ENCODE data around the gene TSPAN9. TPM values are rescaled to one million over a fixed set of nuclear protein-coding genes. Genes with fewer than 3 reads are reported as not detected.

The TSPAN9 gene
- total RNA-seq, 1 experiment from 2014 or later, result 9.6 TPM

GRCh38 chr12:3158851-3159465 is 81.8 kb downstream of the TSPAN9 start:
- no peak for DNase-seq
- TF ChIP-seq CTCF (conservative IDR thresholded peaks at IDR 0.05), result no peak
- TF ChIP-seq EZH2 (IDR thresholded peaks at IDR 0.05; ENCODE audit: low read depth), result no peak
- intact Hi-C loops (cut with micrococcal nuclease; ENCODE audit: unreplicated experiment), result no loop called here
- no peak overlapping the region for H3K27ac ChIP-seq
- H3K79me2 ChIP-seq (ENCODE audit: low read depth), result no peaks in the 10 kb centered on the region
- H3K4me3 ChIP-seq, result no peak overlapping the region
- no peaks in the 10 kb centered on the region for H3K9me2 ChIP-seq (ENCODE audit: insufficient read depth)
- no peaks in the 10 kb centered on the region for H3K9me3 ChIP-seq (ENCODE audit: insufficient read depth, low read depth)
- H3K4me2 ChIP-seq, result no peak overlapping the region
- H3K36me3 ChIP-seq (ENCODE audit: low read depth), result no peaks in the 10 kb centered on the region
- no peaks in the 10 kb centered on the region for H3K27me3 ChIP-seq (ENCODE audit: insufficient read depth, low read depth)
- ChIA-PET CTCF (no interaction called here), POLR2A (ENCODE audit: unreplicated experiment) (no interaction called here)
- no peaks in the 10 kb centered on the region for H3K4me1 ChIP-seq (replicated peaks; ENCODE audit: insufficient read depth)
- no peaks in the 10 kb centered on the region for H4K20me1 ChIP-seq (ENCODE audit: insufficient read depth)
- no peaks in the 10 kb centered on the region for H3F3A ChIP-seq (ENCODE audit: insufficient read depth, low read depth)
- BruUV-seq (replicated peaks), result no TSS peak
- no peak overlapping the region for H2AFZ ChIP-seq

DNA sequence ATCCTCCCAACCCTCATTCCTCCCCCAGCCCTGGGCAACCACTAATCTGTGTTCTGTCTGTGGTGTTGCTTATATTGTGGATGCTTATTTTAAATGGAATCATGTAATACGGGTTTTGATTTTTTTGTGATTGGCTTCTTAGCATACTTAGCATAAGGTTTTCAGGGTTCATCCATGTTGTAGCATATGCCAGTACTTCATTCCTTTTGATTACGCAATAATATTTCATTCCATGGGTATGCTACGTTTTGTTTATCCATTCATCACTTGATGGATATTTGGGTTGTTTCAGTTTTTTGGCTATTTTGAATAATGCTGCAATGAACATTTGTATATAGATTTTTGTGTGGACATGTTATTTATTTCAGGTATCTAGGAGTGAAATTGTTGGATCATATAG is 82.9 kb downstream of the TSPAN9 start:
- H3K27ac ChIP-seq, result no peak overlapping the region
- H3K36me3 ChIP-seq (ENCODE audit: low read depth), result no peaks in the 10 kb centered on the region
- no peaks in the 10 kb centered on the region for H3K27me3 ChIP-seq (ENCODE audit: insufficient read depth, low read depth)
- H3K9me2 ChIP-seq (ENCODE audit: insufficient read depth), result no peaks in the 10 kb centered on the region
- CTCF ChIA-PET, result no interaction called here
- H4K20me1 ChIP-seq (ENCODE audit: insufficient read depth), result no peaks in the 10 kb centered on the region
- BruUV-seq (replicated peaks), result no TSS peak
- no peaks in the 10 kb centered on the region for H3K79me2 ChIP-seq (ENCODE audit: low read depth)
- no peaks in the 10 kb centered on the region for H3K9me3 ChIP-seq (ENCODE audit: insufficient read depth, low read depth)
- TF ChIP-seq EZH2 (IDR thresholded peaks at IDR 0.05; ENCODE audit: low read depth) (no peak), CTCF (conservative IDR thresholded peaks at IDR 0.05) (no peak)
- H3K4me3 ChIP-seq, result no peak overlapping the region
- DNase-seq, result no peak
- H2AFZ ChIP-seq, result no peak overlapping the region
- H3F3A ChIP-seq (ENCODE audit: insufficient read depth, low read depth), result no peaks in the 10 kb centered on the region
- POLR2A ChIA-PET (ENCODE audit: unreplicated experiment), result no interaction called here
- intact Hi-C loops (cut with micrococcal nuclease; ENCODE audit: unreplicated experiment), result no loop called here
- H3K4me2 ChIP-seq, result no peak overlapping the region
- no peaks in the 10 kb centered on the region for H3K4me1 ChIP-seq (replicated peaks; ENCODE audit: insufficient read depth)

GRCh38 chr12:3161861-3162260 is 84.7 kb downstream of the TSPAN9 start:
- Histone ChIP-seq H3K9me3 (ENCODE audit: insufficient read depth, low read depth) (no peaks in the 10 kb centered on the region), H3K4me2 (no peak overlapping the region), H3K9me2 (ENCODE audit: insufficient read depth) (no peaks in the 10 kb centered on the region), H3K27me3 (ENCODE audit: insufficient read depth, low read depth) (no peaks in the 10 kb centered on the region), H3K36me3 (ENCODE audit: low read depth) (no peaks in the 10 kb centered on the region), H3K79me2 (ENCODE audit: low read depth) (no peaks in the 10 kb centered on the region), H4K20me1 (ENCODE audit: insufficient read depth) (no peaks in the 10 kb centered on the region), H3K4me3 (no peak overlapping the region), H3K27ac (no peak overlapping the region), H2AFZ (no peak overlapping the region), H3F3A (ENCODE audit: insufficient read depth, low read depth) (no peaks in the 10 kb centered on the region), H3K4me1 (replicated peaks; ENCODE audit: insufficient read depth) (no peaks in the 10 kb centered on the region)
- POLR2A ChIA-PET (ENCODE audit: unreplicated experiment), result no interaction called here
- intact Hi-C loops (cut with micrococcal nuclease; ENCODE audit: unreplicated experiment), result no loop called here
- no peak for DNase-seq
- CTCF ChIA-PET, result no interaction called here
- BruUV-seq (replicated peaks), result no TSS peak
- TF ChIP-seq EZH2 (IDR thresholded peaks at IDR 0.05; ENCODE audit: low read depth) (no peak), CTCF (conservative IDR thresholded peaks at IDR 0.05) (no peak)
